Measurements from ENCODE around the gene PLPPR4. TPM values are rescaled to one million over a fixed set of nuclear protein-coding genes. Genes with fewer than 3 reads are reported as not detected.

Gene PLPPR4, protein sequence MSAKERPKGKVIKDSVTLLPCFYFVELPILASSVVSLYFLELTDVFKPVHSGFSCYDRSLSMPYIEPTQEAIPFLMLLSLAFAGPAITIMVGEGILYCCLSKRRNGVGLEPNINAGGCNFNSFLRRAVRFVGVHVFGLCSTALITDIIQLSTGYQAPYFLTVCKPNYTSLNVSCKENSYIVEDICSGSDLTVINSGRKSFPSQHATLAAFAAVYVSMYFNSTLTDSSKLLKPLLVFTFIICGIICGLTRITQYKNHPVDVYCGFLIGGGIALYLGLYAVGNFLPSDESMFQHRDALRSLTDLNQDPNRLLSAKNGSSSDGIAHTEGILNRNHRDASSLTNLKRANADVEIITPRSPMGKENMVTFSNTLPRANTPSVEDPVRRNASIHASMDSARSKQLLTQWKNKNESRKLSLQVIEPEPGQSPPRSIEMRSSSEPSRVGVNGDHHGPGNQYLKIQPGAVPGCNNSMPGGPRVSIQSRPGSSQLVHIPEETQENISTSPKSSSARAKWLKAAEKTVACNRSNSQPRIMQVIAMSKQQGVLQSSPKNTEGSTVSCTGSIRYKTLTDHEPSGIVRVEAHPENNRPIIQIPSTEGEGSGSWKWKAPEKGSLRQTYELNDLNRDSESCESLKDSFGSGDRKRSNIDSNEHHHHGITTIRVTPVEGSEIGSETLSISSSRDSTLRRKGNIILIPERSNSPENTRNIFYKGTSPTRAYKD
- total RNA-seq (2022) (not detected in 2 replicates), Bru-seq, nascent RNA (not detected), BruChase-seq, experiment 1, labeled RNA remaining after a 6-hour chase (not detected), BruChase-seq, experiment 2, labeled RNA remaining after a 2-hour chase (not detected)
- long read RNA-seq: 0 reads

DNA sequence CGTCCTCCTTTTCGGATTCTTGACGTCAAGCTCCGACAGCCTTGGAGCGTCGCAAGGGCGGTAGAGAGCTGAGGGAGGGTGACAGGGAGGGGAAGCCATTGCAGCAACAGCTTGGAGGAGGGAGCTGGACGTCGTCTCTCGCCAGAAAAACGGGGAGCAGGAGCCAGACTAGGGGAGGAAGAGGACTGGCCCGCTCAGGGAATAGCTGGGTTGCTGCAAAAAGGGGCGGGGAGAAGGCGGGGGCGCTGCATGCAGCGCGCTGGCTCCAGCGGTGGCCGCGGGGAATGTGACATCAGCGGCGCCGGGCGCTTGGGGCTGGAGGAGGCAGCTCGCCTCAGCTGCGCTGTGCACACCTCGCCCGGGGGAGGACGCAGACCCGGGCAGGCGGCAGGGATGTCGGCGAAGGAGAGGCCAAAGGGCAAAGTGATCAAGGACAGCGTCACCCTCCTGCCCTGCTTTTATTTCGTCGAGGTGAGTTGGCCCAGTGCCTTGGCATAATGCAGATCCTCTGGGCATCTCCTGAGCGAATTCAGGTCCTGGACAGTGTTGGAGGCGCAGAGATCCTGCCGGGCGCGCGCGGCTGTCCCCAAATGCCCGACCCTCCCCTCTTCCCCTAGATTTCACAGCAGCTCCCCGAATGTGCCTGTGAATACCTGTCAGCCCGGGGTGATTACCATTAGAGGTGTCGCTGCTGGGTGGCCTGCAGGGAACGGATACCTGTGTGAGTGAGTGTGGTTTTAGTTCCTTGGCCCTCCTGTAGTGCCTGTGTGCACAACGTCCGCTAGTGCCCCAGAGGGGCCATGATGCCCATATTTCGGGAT is at the start of gene PLPPR4:
Gene PLPPR4 (plus strand): TSS at position 292 of the 821 bp plus-strand sequence. CDS start 102 bp downstream, at position 394.
- intact Hi-C loops (cut with micrococcal nuclease): no loop called here
- no peaks in the 10 kb centered on the region for H3K27me3 Mint-ChIP-seq (ENCODE audit: insufficient read depth, unreplicated experiment)
- ChIA-PET POLR2A (interaction anchor here (0.5 kb wide), 1 partner anchor 1399 kb away, joined by 3 read pairs; no protein-coding TSS in a partner anchor), CTCF (interaction anchor here (0.7 kb wide), 1 partner anchor 79 kb away, joined by 3 read pairs; no protein-coding TSS in a partner anchor)
- H3K27ac Mint-ChIP-seq (ENCODE audit: low read depth, unreplicated experiment): no peak within 1 kb of the TSS
- peak; percentile 15 for DNase-seq (ENCODE audit: unreplicated experiment)
- no peaks in the 10 kb centered on the region for H3K36me3 Mint-ChIP-seq (ENCODE audit: insufficient read depth, unreplicated experiment)
- BruUV-seq (replicated peaks): no TSS peak
- H3K9me3 Mint-ChIP-seq (ENCODE audit: unreplicated experiment): no peaks in the 10 kb centered on the region
- TF ChIP-seq, protein P1, sequence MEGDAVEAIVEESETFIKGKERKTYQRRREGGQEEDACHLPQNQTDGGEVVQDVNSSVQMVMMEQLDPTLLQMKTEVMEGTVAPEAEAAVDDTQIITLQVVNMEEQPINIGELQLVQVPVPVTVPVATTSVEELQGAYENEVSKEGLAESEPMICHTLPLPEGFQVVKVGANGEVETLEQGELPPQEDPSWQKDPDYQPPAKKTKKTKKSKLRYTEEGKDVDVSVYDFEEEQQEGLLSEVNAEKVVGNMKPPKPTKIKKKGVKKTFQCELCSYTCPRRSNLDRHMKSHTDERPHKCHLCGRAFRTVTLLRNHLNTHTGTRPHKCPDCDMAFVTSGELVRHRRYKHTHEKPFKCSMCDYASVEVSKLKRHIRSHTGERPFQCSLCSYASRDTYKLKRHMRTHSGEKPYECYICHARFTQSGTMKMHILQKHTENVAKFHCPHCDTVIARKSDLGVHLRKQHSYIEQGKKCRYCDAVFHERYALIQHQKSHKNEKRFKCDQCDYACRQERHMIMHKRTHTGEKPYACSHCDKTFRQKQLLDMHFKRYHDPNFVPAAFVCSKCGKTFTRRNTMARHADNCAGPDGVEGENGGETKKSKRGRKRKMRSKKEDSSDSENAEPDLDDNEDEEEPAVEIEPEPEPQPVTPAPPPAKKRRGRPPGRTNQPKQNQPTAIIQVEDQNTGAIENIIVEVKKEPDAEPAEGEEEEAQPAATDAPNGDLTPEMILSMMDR (IDR thresholded peaks at IDR 0.05; ENCODE audit: unreplicated experiment): no peak
- H3K4me3 Mint-ChIP-seq (ENCODE audit: unreplicated experiment): peak within 1 kb of the TSS; percentile 62
- no peaks in the 10 kb centered on the region for H3K4me1 Mint-ChIP-seq (ENCODE audit: insufficient read depth, unreplicated experiment)

DNA sequence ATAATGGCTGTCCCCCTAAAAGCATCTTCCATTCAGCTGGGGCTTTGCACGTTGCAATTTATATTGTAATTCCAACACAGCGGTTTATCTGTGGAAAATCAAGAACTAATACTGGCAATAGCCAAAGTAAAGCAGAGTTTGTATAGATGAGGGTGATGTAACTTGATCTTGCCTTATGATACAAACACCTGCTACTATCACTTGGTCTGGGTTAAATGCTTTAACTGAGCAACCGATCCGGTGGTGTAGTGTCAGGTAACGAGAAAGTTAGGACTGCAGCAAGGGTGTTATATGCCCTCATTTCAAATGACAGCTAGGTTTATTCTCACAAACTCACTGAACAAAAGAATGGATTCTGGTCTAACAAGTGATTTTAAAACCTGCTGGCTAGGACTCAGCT is 47.3 kb upstream of the PLPPR4 start:
- intact Hi-C loops (cut with micrococcal nuclease): no loop called here
- Mint-ChIP-seq H3K4me3 (ENCODE audit: unreplicated experiment) (no peak overlapping the region), H3K4me1 (ENCODE audit: insufficient read depth, unreplicated experiment) (no peaks in the 10 kb centered on the region), H3K36me3 (ENCODE audit: insufficient read depth, unreplicated experiment) (no peaks in the 10 kb centered on the region), H3K9me3 (ENCODE audit: unreplicated experiment) (peaks cover 21% of the 10 kb centered on the region), H3K27ac (ENCODE audit: low read depth, unreplicated experiment) (no peak overlapping the region), H3K27me3 (ENCODE audit: insufficient read depth, unreplicated experiment) (no peaks in the 10 kb centered on the region)
- TF ChIP-seq, protein P1 (IDR thresholded peaks at IDR 0.05; ENCODE audit: unreplicated experiment): no peak
- ChIA-PET POLR2A (no interaction called here), CTCF (interaction anchor here (0.8 kb wide), 1 partner anchor 312 kb away, joined by 3 read pairs; no protein-coding TSS in a partner anchor)
- DNase-seq (ENCODE audit: unreplicated experiment): no peak
- no TSS peak for BruUV-seq (replicated peaks)

DNA sequence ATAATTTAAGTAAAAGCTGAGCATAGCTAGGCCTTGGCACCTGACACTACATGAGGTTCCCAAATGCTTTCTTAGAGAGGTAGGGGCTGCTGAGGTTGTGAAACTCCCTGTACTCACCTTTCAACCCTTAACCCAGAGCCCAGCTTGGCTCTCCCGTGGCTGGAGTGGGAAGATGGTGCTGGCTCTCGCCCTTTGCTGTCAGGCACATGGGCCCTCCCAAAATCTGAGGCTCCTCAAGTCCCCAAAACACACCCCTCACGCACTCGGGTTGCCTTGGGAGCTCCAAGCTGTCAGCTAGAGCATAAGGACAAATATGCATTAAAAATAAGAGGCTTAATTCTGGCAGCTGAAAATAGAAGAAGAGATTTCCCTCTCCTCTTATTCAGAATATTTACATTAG is 46.7 kb upstream of the PLPPR4 start:
- CTCF ChIA-PET: interaction anchor here (0.8 kb wide), 1 partner anchor 312 kb away, joined by 3 read pairs; no protein-coding TSS in a partner anchor
- TF ChIP-seq, protein P1 (IDR thresholded peaks at IDR 0.05; ENCODE audit: unreplicated experiment): no peak

More for the DNA sequence above, 46.7 kb upstream of the PLPPR4 start:
- no peaks in the 10 kb centered on the region for H3K4me1 Mint-ChIP-seq (ENCODE audit: insufficient read depth, unreplicated experiment)
- H3K4me3 Mint-ChIP-seq (ENCODE audit: unreplicated experiment): no peak overlapping the region
- H3K27me3 Mint-ChIP-seq (ENCODE audit: insufficient read depth, unreplicated experiment): no peaks in the 10 kb centered on the region
- peaks cover 21% of the 10 kb centered on the region for H3K9me3 Mint-ChIP-seq (ENCODE audit: unreplicated experiment)
- POLR2A ChIA-PET: no interaction called here
- intact Hi-C loops (cut with micrococcal nuclease): no loop called here
- no peak for DNase-seq (ENCODE audit: unreplicated experiment)
- BruUV-seq (replicated peaks): no TSS peak
- H3K27ac Mint-ChIP-seq (ENCODE audit: low read depth, unreplicated experiment): no peak overlapping the region
- no peaks in the 10 kb centered on the region for H3K36me3 Mint-ChIP-seq (ENCODE audit: insufficient read depth, unreplicated experiment)
